ENCODE measurements around the gene PPP1R1A.

GRCh38 chr12:54588890-54589267, 420 bp upstream of the PPP1R1A start:
- TF ChIP-seq, protein P1, sequence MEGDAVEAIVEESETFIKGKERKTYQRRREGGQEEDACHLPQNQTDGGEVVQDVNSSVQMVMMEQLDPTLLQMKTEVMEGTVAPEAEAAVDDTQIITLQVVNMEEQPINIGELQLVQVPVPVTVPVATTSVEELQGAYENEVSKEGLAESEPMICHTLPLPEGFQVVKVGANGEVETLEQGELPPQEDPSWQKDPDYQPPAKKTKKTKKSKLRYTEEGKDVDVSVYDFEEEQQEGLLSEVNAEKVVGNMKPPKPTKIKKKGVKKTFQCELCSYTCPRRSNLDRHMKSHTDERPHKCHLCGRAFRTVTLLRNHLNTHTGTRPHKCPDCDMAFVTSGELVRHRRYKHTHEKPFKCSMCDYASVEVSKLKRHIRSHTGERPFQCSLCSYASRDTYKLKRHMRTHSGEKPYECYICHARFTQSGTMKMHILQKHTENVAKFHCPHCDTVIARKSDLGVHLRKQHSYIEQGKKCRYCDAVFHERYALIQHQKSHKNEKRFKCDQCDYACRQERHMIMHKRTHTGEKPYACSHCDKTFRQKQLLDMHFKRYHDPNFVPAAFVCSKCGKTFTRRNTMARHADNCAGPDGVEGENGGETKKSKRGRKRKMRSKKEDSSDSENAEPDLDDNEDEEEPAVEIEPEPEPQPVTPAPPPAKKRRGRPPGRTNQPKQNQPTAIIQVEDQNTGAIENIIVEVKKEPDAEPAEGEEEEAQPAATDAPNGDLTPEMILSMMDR (conservative IDR thresholded peaks at IDR 0.05; ENCODE audit: low read length), result no peak
- no peak for TF ChIP-seq EZH2phosphoT487 (IDR thresholded peaks at IDR 0.05; ENCODE audit: borderline replicate concordance)
